HL-60 (cell line): ENCODE data around the gene MAP6D1.
"Not testable (repeated sequence)": the region's sequence is repeated elsewhere in the genome, so short reads cannot be mapped to it uniquely, and the experiment has no call there.

Source experiments
- DNase-seq, 2 experiments: peaks; one replicate each; pipeline ENCODE4 v3.0.0-alpha.2; 2010 to 2020; ENCODE audit warnings: low read depth in 1 of 2, low spot score in 1 of 2
- H3K27ac ChIP-seq: fragments of 250-450 bp; sonication (Bioruptor Pico); replicated peaks from 2 replicates; pipeline ENCODE4 v1.5.1; 2020; ENCODE audit warnings: mild to moderate bottlenecking, moderate library complexity
- H3K27me3 ChIP-seq: fragments of 250-450 bp; sonication (Bioruptor Pico); 2 replicates; pipeline ENCODE4 v1.5.1; 2021; ENCODE audit warnings: mild to moderate bottlenecking, moderate library complexity; ENCODE audit not compliant: insufficient read depth, poor library complexity, severe bottlenecking
- H3K4me3 ChIP-seq: replicated peaks from 2 replicates; pipeline ENCODE4 v1.5.1; 2011; ENCODE audit warnings: mild to moderate bottlenecking, control low read depth, low read length; ENCODE audit not compliant: insufficient read depth
- CTCF ChIP-seq: IDR thresholded peaks from one replicate; pipeline ENCODE4 v1.5.1; 2011; ENCODE audit warnings: low read length, control low read depth, inconsistent platforms; ENCODE audit not compliant: insufficient read depth
- GABPA ChIP-seq: IDR thresholded peaks from 2 replicates; pipeline ENCODE4 v1.6.1; 2012; ENCODE audit warnings: low read depth
- POLR2AphosphoS5 ChIP-seq: IDR thresholded peaks from 2 replicates; pipeline ENCODE4 v1.6.1; 2012; ENCODE audit warnings: low read depth
- SPI1 ChIP-seq: IDR thresholded peaks from 2 replicates; pipeline ENCODE4 v1.6.1; 2012; ENCODE audit warnings: low read depth, mild to moderate bottlenecking, borderline replicate concordance
- TF ChIP-seq, protein P1 (sequence below): IDR thresholded peaks from 2 replicates; pipeline ENCODE4 v1.6.1; 2012; ENCODE audit warnings: low read depth; ENCODE audit not compliant: insufficient replicate concordance

The MAP6D1 gene

GRCh38 chr3:183779896-183780465 lies 45.4 kb downstream of the MAP6D1 start:
- peak; percentile 78 to 93 for DNase-seq

DNA sequence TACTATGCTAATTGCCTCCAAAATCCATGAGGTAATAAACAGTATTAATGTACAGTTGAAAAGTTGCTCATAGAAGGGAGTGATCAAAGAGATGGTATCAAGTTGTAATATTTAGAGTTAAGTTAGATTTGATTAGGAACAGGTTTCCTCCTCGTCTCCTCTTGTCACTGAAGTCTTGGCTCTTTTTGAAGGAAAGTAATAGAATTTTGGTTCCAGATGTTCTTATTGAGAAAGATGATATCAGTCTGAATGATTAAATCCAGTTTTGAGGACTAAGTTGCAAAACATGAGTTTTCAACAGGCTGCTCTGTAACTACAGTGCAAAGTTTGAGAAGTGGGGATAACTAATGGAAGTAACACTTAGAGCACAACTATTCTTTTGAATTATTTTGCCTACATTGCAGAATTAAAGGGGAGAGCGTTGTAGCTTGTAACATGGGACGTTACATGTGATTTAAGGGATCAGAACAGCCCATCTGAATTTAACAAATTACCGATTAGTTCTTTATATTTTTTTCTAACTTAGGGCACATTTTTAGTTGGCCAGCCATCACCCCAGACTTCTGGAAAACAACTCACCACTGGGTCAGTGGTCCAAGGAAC lies 48.3 kb downstream of the MAP6D1 start:
- DNase-seq, result no peak
- Histone ChIP-seq H3K27ac (peak overlapping the region; percentile 42), H3K27me3 (no peaks in the 10 kb centered on the region), H3K4me3 (no peak overlapping the region)
- TF ChIP-seq, protein P1, sequence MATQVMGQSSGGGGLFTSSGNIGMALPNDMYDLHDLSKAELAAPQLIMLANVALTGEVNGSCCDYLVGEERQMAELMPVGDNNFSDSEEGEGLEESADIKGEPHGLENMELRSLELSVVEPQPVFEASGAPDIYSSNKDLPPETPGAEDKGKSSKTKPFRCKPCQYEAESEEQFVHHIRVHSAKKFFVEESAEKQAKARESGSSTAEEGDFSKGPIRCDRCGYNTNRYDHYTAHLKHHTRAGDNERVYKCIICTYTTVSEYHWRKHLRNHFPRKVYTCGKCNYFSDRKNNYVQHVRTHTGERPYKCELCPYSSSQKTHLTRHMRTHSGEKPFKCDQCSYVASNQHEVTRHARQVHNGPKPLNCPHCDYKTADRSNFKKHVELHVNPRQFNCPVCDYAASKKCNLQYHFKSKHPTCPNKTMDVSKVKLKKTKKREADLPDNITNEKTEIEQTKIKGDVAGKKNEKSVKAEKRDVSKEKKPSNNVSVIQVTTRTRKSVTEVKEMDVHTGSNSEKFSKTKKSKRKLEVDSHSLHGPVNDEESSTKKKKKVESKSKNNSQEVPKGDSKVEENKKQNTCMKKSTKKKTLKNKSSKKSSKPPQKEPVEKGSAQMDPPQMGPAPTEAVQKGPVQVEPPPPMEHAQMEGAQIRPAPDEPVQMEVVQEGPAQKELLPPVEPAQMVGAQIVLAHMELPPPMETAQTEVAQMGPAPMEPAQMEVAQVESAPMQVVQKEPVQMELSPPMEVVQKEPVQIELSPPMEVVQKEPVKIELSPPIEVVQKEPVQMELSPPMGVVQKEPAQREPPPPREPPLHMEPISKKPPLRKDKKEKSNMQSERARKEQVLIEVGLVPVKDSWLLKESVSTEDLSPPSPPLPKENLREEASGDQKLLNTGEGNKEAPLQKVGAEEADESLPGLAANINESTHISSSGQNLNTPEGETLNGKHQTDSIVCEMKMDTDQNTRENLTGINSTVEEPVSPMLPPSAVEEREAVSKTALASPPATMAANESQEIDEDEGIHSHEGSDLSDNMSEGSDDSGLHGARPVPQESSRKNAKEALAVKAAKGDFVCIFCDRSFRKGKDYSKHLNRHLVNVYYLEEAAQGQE, result no peak
- TF ChIP-seq CTCF, result no peak
- no peak for TF ChIP-seq SPI1
- TF ChIP-seq POLR2AphosphoS5, result no peak
- no peak for TF ChIP-seq GABPA

More at GRCh38 chr3:183779896-183780465, 45.4 kb downstream of the MAP6D1 start:
- TF ChIP-seq GABPA, result no peak
- peak; percentile 77 for TF ChIP-seq POLR2AphosphoS5
- peak; percentile 91 for TF ChIP-seq SPI1
- TF ChIP-seq, protein P1, result no peak
- no peak for TF ChIP-seq CTCF
- Histone ChIP-seq H3K27ac (peak overlapping the region; percentile 66), H3K4me3 (no peak overlapping the region), H3K27me3 (no peaks in the 10 kb centered on the region)

GRCh38 chr3:183776451-183776850 lies 48.9 kb downstream of the MAP6D1 start:
- not testable (repeated sequence) for H3K27me3 ChIP-seq, H3K4me3 ChIP-seq
- TF ChIP-seq SPI1, result peak; percentile 44; the same call in 1 of the 2 replicates
- DNase-seq, result peak; percentile 67 to 71
- peak overlapping the region; percentile 42 for H3K27ac ChIP-seq

- Histone ChIP-seq H3K27me3 (no peaks in the 10 kb centered on the region), H3K27ac (peak overlapping the region; percentile 42), H3K4me3 (no peak overlapping the region)
- DNase-seq, result peak; percentile 31 to 79
- TF ChIP-seq GABPA (no peak), CTCF (no peak), SPI1 (peak; percentile 24; the same call in 1 of the 2 replicates)
Observed at GRCh38 chr3:183775781-183776180, 49.6 kb downstream of the MAP6D1 start.
